ENCODE data around the gene WDR77. TPM values are rescaled to one million over a fixed set of nuclear protein-coding genes. Genes with fewer than 3 reads are reported as not detected.

The WDR77 gene
- total and polyA plus RNA-seq, 9 donors = 12.7 to 68.4 (median 21.7) TPM

DNA sequence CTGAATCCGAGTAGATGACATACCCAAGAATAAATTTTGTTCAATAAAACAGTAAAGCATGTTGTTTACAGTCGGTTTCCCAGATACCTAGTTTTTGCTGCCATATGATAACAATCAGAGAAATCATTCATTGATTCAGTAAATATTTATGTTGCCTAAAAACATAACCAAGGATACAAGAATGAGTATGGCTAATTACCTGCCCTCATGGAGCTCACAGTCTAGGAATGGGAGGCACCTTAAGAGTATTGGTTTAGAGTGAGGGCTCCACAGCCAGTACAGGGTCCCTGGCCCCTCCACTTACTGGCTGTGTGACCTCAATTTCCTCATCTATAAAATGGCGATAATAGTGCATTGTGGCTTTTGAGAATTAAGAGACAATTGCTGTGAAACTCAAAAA, 1.1 kb upstream of the WDR77 start:
- Histone ChIP-seq H3K4me3 (peak overlapping the region; percentile 97), H3K4me1 (ENCODE audit: insufficient read depth) (peaks cover 11% of the 10 kb centered on the region), H3K9me3 (no peaks in the 10 kb centered on the region), H3K27me3 (no peaks in the 10 kb centered on the region), H3K36me3 (no peaks in the 10 kb centered on the region), H3K27ac (no peak overlapping the region)
- no peak for DNase-seq
- WGBS, 3 donors = 44 to 57% (median 45%) methylated on average over 3 of the region's 3 CpGs
- intact Hi-C loops (cut with DNase I) = no loop called here
- TF ChIP-seq CTCF (IDR thresholded peaks at IDR 0.05) (no peak), EP300 (IDR thresholded peaks at IDR 0.05) (no peak), POLR2A (IDR thresholded peaks at IDR 0.05) (no peak)

GRCh38 chr1:111449703-111450017, 604 bp upstream of the WDR77 start:
- intact Hi-C loops (cut with DNase I) = no loop called here
- WGBS, 3 donors = 0% methylated on average over 8 of the region's 8 CpGs
- DNase-seq = no peak
- peaks cover 11% of the 10 kb centered on the region for H3K4me1 ChIP-seq (ENCODE audit: insufficient read depth)
- TF ChIP-seq EP300 (IDR thresholded peaks at IDR 0.05) = no peak
- no peaks in the 10 kb centered on the region for H3K27me3 ChIP-seq
- H3K4me3 ChIP-seq = peak overlapping the region; percentile 97
- H3K9me3 ChIP-seq = no peaks in the 10 kb centered on the region
- H3K36me3 ChIP-seq = no peaks in the 10 kb centered on the region
- H3K27ac ChIP-seq = peak overlapping the region; percentile 6 to 63

GRCh38 chr1:111448482-111448917, 556 bp downstream of the WDR77 start:
- H3K36me3 ChIP-seq = no peaks in the 10 kb centered on the region
- no peaks in the 10 kb centered on the region for H3K9me3 ChIP-seq
- H3K4me1 ChIP-seq (ENCODE audit: insufficient read depth) = peaks cover 11% of the 10 kb centered on the region
- peak overlapping the region in 1 of 2 donors; percentile 35 for H3K27ac ChIP-seq
- DNase-seq = no peak
- peak overlapping the region; percentile 97 for H3K4me3 ChIP-seq
- no peaks in the 10 kb centered on the region for H3K27me3 ChIP-seq
- WGBS, 3 donors = 0 to 1% (median 0%) methylated on average over 25 of the region's 25 CpGs
- TF ChIP-seq EP300 (IDR thresholded peaks at IDR 0.05) = no peak
- no peak for TF ChIP-seq POLR2A (IDR thresholded peaks at IDR 0.05)
- no peak for TF ChIP-seq CTCF (IDR thresholded peaks at IDR 0.05)
- intact Hi-C loops (cut with DNase I) = no loop called here

DNA sequence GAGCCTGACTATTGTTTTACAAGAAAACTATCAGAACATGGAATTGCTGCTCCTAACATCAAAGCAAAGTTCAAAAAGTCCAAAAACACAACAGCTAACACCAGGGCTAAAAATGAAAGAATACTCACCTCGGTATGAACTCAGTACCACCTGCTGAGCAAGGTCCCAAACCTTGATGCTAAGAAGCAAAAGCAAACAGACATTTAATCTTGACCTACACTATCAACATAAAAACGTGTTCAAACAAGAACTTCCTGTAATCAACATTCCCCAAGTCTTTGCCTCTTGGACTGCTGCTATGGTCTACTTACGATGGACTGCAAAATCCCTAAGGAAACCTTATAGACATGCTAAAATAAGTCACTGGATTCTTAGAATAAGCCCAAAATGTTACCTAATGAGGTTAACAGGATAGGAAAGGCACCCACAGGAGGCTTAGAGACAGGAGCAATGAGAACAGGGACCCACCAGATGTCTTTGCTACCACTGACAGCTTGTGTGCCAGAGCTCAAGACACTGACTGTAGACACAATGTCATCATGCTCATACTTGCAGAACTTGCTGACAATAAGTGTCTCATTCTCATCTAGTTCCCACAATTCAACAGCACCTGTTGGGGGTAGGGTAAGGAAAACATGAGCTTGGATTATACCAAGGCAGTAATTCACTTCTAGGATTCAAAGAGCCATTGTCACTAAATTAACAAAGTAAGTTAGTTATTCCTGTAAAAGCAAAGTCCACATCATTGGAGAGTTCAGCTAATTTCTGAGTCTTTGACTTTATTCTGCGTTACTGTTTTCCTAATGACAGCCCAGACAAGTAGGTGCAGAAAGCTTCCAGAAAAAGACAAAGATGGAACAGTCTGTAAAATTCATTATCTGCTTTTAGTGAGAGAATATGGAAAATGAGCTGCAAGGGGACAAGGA, 1.8 kb downstream of the WDR77 start:
- Histone ChIP-seq H3K9me3 (no peaks in the 10 kb centered on the region), H3K27ac (no peak overlapping the region), H3K4me1 (ENCODE audit: insufficient read depth) (peaks cover 11% of the 10 kb centered on the region), H3K27me3 (no peaks in the 10 kb centered on the region), H3K4me3 (peak overlapping the region; percentile 97), H3K36me3 (no peaks in the 10 kb centered on the region)
- no peak for DNase-seq
- intact Hi-C loops (cut with DNase I) = no loop called here
- TF ChIP-seq POLR2A (IDR thresholded peaks at IDR 0.05) (no peak), CTCF (IDR thresholded peaks at IDR 0.05) (no peak), EP300 (IDR thresholded peaks at IDR 0.05) (no peak)
- WGBS, 3 donors = 73 to 76% (median 75%) methylated on average over 4 of the region's 4 CpGs

- no peak overlapping the region for H3K4me3 ChIP-seq
- TF ChIP-seq EP300 (IDR thresholded peaks at IDR 0.05) = no peak
- no peak for TF ChIP-seq POLR2A (IDR thresholded peaks at IDR 0.05)
- TF ChIP-seq CTCF (IDR thresholded peaks at IDR 0.05) = no peak
- DNase-seq = no peak
- peaks cover 11% of the 10 kb centered on the region for H3K4me1 ChIP-seq (ENCODE audit: insufficient read depth)
- intact Hi-C loops (cut with DNase I) = no loop called here
- H3K27me3 ChIP-seq = no peaks in the 10 kb centered on the region
- 90 to 95% (median 93%) methylated on average over 4 of the region's 4 CpGs for WGBS, 3 donors
- no peak overlapping the region for H3K27ac ChIP-seq
- H3K9me3 ChIP-seq = no peaks in the 10 kb centered on the region
- no peaks in the 10 kb centered on the region for H3K36me3 ChIP-seq
Observed at GRCh38 chr1:111446546-111446945, 2.5 kb downstream of the WDR77 start.
